KOPT-K1 (cell line): ENCODE measurements around the gene KSR1.

Experiments
- H3K27ac ChIP-seq: fragments of 200-600 bp; sonication (generic); 2 replicates; pipeline ENCODE4 v1.5.1; 2016; ENCODE audit warnings: antibody characterized with exemption, mild to moderate bottlenecking, low read depth, low read length; ENCODE audit not compliant: poor library complexity, severe bottlenecking
- H3K36me3 ChIP-seq: fragments of 200-600 bp; sonication (generic); 2 replicates; pipeline ENCODE4 v1.5.1; 2017; ENCODE audit warnings: antibody characterized with exemption, mild to moderate bottlenecking, low read length, moderate library complexity; ENCODE audit not compliant: insufficient read depth
- H3K9me3 ChIP-seq: fragments of 200-600 bp; sonication (generic); 2 replicates; pipeline ENCODE4 v1.5.1; 2017; ENCODE audit warnings: antibody characterized with exemption, low read length, mild to moderate bottlenecking; ENCODE audit not compliant: insufficient read depth, poor library complexity, severe bottlenecking

KSR1 gene

GRCh38 chr17:27579897-27580321 is 123.7 kb downstream of the KSR1 start:
- no peak overlapping the region for H3K27ac ChIP-seq
- H3K9me3 ChIP-seq, result no peaks in the 10 kb centered on the region
- H3K36me3 ChIP-seq, result no peaks in the 10 kb centered on the region

GRCh38 chr17:27581016-27581415 is 124.8 kb downstream of the KSR1 start:
- Histone ChIP-seq H3K36me3 (no peaks in the 10 kb centered on the region), H3K27ac (no peak overlapping the region), H3K9me3 (no peaks in the 10 kb centered on the region)

GRCh38 chr17:27582696-27583095 is 126.4 kb downstream of the KSR1 start:
- no peaks in the 10 kb centered on the region for H3K36me3 ChIP-seq
- H3K9me3 ChIP-seq, result no peaks in the 10 kb centered on the region
- H3K27ac ChIP-seq, result no peak overlapping the region

GRCh38 chr17:27585153-27585681 is 129.0 kb downstream of the KSR1 start:
- Histone ChIP-seq H3K9me3 (no peaks in the 10 kb centered on the region), H3K27ac (no peak overlapping the region), H3K36me3 (no peaks in the 10 kb centered on the region)

GRCh38 chr17:27585792-27586191 is 129.5 kb downstream of the KSR1 start:
- H3K27ac ChIP-seq, result no peak overlapping the region
- H3K9me3 ChIP-seq, result no peaks in the 10 kb centered on the region
- H3K36me3 ChIP-seq, result no peaks in the 10 kb centered on the region

- no peaks in the 10 kb centered on the region for H3K36me3 ChIP-seq
- H3K9me3 ChIP-seq, result no peaks in the 10 kb centered on the region
- H3K27ac ChIP-seq, result no peak overlapping the region
These were observed 130.0 kb downstream of the KSR1 start for GRCh38 chr17:27586203-27586721.

GRCh38 chr17:27588354-27588753 is 132.1 kb downstream of the KSR1 start:
- H3K27ac ChIP-seq, result no peak overlapping the region
- H3K9me3 ChIP-seq, result no peaks in the 10 kb centered on the region
- H3K36me3 ChIP-seq, result no peaks in the 10 kb centered on the region

- no peak overlapping the region for H3K27ac ChIP-seq
- H3K9me3 ChIP-seq, result no peaks in the 10 kb centered on the region
- no peaks in the 10 kb centered on the region for H3K36me3 ChIP-seq
These were observed 134.6 kb downstream of the KSR1 start for GRCh38 chr17:27590864-27591263.

- H3K36me3 ChIP-seq, result no peaks in the 10 kb centered on the region
- no peak overlapping the region for H3K27ac ChIP-seq
These were observed 135.7 kb downstream of the KSR1 start for GRCh38 chr17:27591986-27592385.

GRCh38 chr17:27593232-27593856 is 137.1 kb downstream of the KSR1 start:
- Histone ChIP-seq H3K9me3 (no peaks in the 10 kb centered on the region), H3K36me3 (no peaks in the 10 kb centered on the region), H3K27ac (no peak overlapping the region)

More at GRCh38 chr17:27591986-27592385, 135.7 kb downstream of the KSR1 start:
- H3K9me3 ChIP-seq, result no peaks in the 10 kb centered on the region

- Histone ChIP-seq H3K9me3 (no peaks in the 10 kb centered on the region), H3K27ac (no peak overlapping the region), H3K36me3 (no peaks in the 10 kb centered on the region)
These were observed 137.6 kb downstream of the KSR1 start for GRCh38 chr17:27593857-27594255.

- no peak overlapping the region for H3K27ac ChIP-seq
- no peaks in the 10 kb centered on the region for H3K9me3 ChIP-seq
- no peaks in the 10 kb centered on the region for H3K36me3 ChIP-seq
These were observed 139.0 kb downstream of the KSR1 start for GRCh38 chr17:27595208-27595607.

GRCh38 chr17:27596096-27596495 is 139.8 kb downstream of the KSR1 start:
- H3K27ac ChIP-seq, result no peak overlapping the region
- no peaks in the 10 kb centered on the region for H3K9me3 ChIP-seq
- no peaks in the 10 kb centered on the region for H3K36me3 ChIP-seq

- Histone ChIP-seq H3K9me3 (no peaks in the 10 kb centered on the region), H3K27ac (no peak overlapping the region), H3K36me3 (no peaks in the 10 kb centered on the region)
These were observed 140.4 kb downstream of the KSR1 start for GRCh38 chr17:27596566-27597187.

- Histone ChIP-seq H3K27ac (no peak overlapping the region), H3K36me3 (no peaks in the 10 kb centered on the region), H3K9me3 (no peaks in the 10 kb centered on the region)
These were observed 140.9 kb downstream of the KSR1 start for GRCh38 chr17:27597188-27597580.
